Heart left ventricle (tissue), 13 donors: ENCODE measurements around the gene MADCAM1.

ENCODE experiments used
- POLR2A ChIP-seq, 2 donors: fragments of 450-650 bp; IDR thresholded peaks; one replicate each; pipeline ENCODE4 v1.6.1; 2017; ENCODE audit warnings: antibody characterized with exemption in 2 of 2, mild to moderate bottlenecking in 2 of 2, moderate library complexity in 2 of 2
- TF ChIP-seq, protein P1 (sequence below), 12 donors: fragments of 200-600 bp; sonication (generic) in 4 of 12; IDR thresholded peaks; one replicate each; pipeline versions ENCODE4 v1.5.0 to v1.8.0; 2018 to 2022; ENCODE audit warnings: antibody characterized with exemption in 12 of 12, mild to moderate bottlenecking in 5 of 12
- donor health status: ischemic (EF 13 %, LVEDD 7.1; RV severe dilation, severe dysfunction).
- donor health status: DM: no; HTN: yes; CAD: no.
- donor health status: DM: no; HTN: no; CAD: no.
- donor health status: ischemic (EF 25% LVEDD 6.9; RV normal size, moderate dysfunction).
- donor health status: ischemic (EF 25% LVEDD 5.7; RV mildly dilated, moderate dysfunction).
- donor health status: ischemic (EF 35%, LVEDD 5.7; RV mildly dilated, moderate dysfunction).
- donor health status: nonischemic (EF 11% LVEDD 7.7; RV severe dilation, severe dysfunction).
- donor health status: DM: yes; HTN: yes; CAD: no.
- donor health status: PGD.
- donor health status: ischemic (EF 29% LVEDD 5.4; RV normal size, mild dysfunction).
- donor health status: nonischemic (EF 23%, LVEDD 6.1; RV moderate dilation, normal function).

DNA sequence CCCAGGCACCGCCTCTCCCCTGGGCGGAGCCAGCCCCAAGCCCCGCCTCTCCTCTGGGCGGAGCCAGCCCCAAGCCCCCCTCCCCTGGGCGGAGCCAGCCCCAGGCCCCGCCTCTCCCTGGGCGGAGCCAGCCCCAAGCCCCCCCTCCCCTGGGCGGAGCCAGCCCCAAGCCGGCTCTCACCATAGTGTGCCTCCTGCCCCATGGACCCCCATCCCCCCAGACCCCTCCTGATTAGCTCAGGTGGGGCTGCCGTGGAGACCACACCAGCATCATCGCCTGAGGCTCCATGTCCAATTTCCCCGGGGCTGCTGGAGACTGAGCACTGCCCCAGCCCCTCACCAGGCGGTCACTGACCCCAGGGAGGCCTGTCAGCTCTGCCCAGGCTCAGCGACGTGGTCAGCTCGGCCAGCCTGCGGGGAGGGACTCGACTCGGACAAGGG, 4.2 kb upstream of the MADCAM1 start:
- TF ChIP-seq POLR2A (IDR thresholded peaks at IDR 0.05), result no peak
- TF ChIP-seq, protein P1, sequence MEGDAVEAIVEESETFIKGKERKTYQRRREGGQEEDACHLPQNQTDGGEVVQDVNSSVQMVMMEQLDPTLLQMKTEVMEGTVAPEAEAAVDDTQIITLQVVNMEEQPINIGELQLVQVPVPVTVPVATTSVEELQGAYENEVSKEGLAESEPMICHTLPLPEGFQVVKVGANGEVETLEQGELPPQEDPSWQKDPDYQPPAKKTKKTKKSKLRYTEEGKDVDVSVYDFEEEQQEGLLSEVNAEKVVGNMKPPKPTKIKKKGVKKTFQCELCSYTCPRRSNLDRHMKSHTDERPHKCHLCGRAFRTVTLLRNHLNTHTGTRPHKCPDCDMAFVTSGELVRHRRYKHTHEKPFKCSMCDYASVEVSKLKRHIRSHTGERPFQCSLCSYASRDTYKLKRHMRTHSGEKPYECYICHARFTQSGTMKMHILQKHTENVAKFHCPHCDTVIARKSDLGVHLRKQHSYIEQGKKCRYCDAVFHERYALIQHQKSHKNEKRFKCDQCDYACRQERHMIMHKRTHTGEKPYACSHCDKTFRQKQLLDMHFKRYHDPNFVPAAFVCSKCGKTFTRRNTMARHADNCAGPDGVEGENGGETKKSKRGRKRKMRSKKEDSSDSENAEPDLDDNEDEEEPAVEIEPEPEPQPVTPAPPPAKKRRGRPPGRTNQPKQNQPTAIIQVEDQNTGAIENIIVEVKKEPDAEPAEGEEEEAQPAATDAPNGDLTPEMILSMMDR (IDR thresholded peaks at IDR 0.05), result no peak
